Caco-2 (cell line): ENCODE data around the gene GLIS1. TPM values are rescaled to one million over a fixed set of nuclear protein-coding genes. Genes with fewer than 3 reads are reported as not detected.

Experiments
- BruUV-seq: library from RNA; stranded (reverse); fragments of 400-500 nt; replicated peaks from 2 replicates; lab custom pipeline; 2021; lab: Mats Ljungman, UMichigan
- CTCF ChIA-PET: fragments of 300-600 bp; sonication (Branson Sonifier 250); formaldehyde crosslinking; loops from one replicate; lab custom pipeline; 2022; ENCODE audit warnings: antibody characterized with exemption; lab: Charles Lee
- POLR2A ChIA-PET: fragments of 300-600 bp; sonication (Branson Sonifier 250); formaldehyde crosslinking; loops from one replicate; lab custom pipeline; 2022; ENCODE audit warnings: antibody characterized with exemption; lab: Charles Lee
- DNase-seq, 2 experiments: peaks; one replicate each; pipeline versions ENCODE4 v3.0.0 to v3.0.0-alpha.2; 2020 to 2022
- H3K27me3 ChIP-seq: replicated peaks from 2 replicates; pipeline ENCODE4 v1.6.0; 2011; ENCODE audit warnings: low read length; ENCODE audit not compliant: control insufficient read depth, insufficient read depth
- H3K36me3 ChIP-seq: 2 replicates; pipeline ENCODE4 v1.5.1; 2011; ENCODE audit warnings: low read length; ENCODE audit not compliant: control insufficient read depth, insufficient read depth
- H3K4me1 ChIP-seq: fragments of 250-450 bp; sonication (Bioruptor Pico); 2 replicates; pipeline ENCODE4 v1.5.1; 2020; ENCODE audit warnings: mild to moderate bottlenecking
- H3K4me3 ChIP-seq: 2 replicates; pipeline ENCODE4 v1.5.1; 2011; ENCODE audit warnings: low read depth, mild to moderate bottlenecking, control low read depth, low read length
- H3K9me3 ChIP-seq: fragments of 250-450 bp; sonication (Bioruptor Pico); 2 replicates; pipeline ENCODE4 v1.5.1; 2020; ENCODE audit warnings: mild to moderate bottlenecking, moderate library complexity
- H3K27ac Mint-ChIP-seq: one replicate; pipeline ENCODE4 v1.8.0; 2022; ENCODE audit warnings: mixed read lengths; ENCODE audit not compliant: unreplicated experiment
- H3K27me3 Mint-ChIP-seq: one replicate; pipeline ENCODE4 v1.8.0; 2022; ENCODE audit warnings: mixed read lengths; ENCODE audit not compliant: insufficient read depth, unreplicated experiment
- H3K36me3 Mint-ChIP-seq: one replicate; pipeline ENCODE4 v1.8.0; 2022; ENCODE audit warnings: mild to moderate bottlenecking, mixed read lengths; ENCODE audit not compliant: insufficient read depth, unreplicated experiment
- H3K4me1 Mint-ChIP-seq: one replicate; pipeline ENCODE4 v1.8.0; 2022; ENCODE audit warnings: low read depth, mixed read lengths; ENCODE audit not compliant: unreplicated experiment
- H3K4me3 Mint-ChIP-seq: one replicate; pipeline ENCODE4 v1.8.0; 2022; ENCODE audit warnings: mild to moderate bottlenecking, moderate library complexity, mixed read lengths; ENCODE audit not compliant: unreplicated experiment
- H3K9me3 Mint-ChIP-seq: one replicate; pipeline ENCODE4 v1.8.0; 2022; ENCODE audit warnings: mixed read lengths; ENCODE audit not compliant: unreplicated experiment
- intact Hi-C: fragments of 100-400 bp; cut with micrococcal nuclease; formaldehyde crosslinking; loops from one replicate; pipeline ENCODE4 v1.10.0; 2022; ENCODE audit not compliant: unreplicated experiment
- total RNA-seq: library from RNA; stranded (reverse); gene quantifications from 2 replicates; pipeline ENCODE4 v1.2.3, GENCODE V29; 2022
- TF ChIP-seq, protein P1 (sequence below), 2 experiments: fragments of 200-600 bp in 1 of 2; IDR thresholded peaks; 1 replicate in 1 of 2; 2 replicates in 1 of 2; pipeline versions ENCODE4 v1.5.1 to v1.8.0; 2011 to 2022; ENCODE audit warnings: antibody characterized with exemption in 1 of 2, control low read depth in 1 of 2, inconsistent platforms in 1 of 2, low read depth in 1 of 2, low read length in 1 of 2, mild to moderate bottlenecking in 1 of 2, moderate library complexity in 1 of 2; ENCODE audit not compliant: insufficient read depth in 1 of 2, severe bottlenecking in 1 of 2, unreplicated experiment in 1 of 2

GLIS1 gene
- total RNA-seq, 1 experiment from 2014 or later, result not detected

DNA sequence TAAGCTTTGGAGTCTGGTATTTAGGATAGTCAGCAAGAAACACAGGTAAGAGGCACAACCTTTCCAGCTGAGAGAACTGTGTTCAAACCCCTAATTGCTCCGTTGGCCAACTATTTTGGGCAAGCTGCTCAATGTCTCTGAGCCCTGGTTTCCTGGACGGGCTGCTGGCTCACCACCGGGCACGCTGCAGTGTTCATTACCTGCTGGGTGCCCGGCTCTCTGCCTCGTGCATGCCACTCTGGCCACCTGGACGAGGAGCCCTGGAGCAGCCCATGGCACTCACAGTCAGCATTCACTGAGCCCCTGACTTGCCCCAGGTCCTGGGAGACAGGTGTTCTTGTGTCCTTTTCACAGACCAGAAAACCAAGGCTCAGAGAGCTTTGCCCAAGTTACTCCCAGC is 228.7 kb downstream of the GLIS1 start:
- Mint-ChIP-seq H3K27ac (no peak overlapping the region), H3K4me1 (no peaks in the 10 kb centered on the region), H3K36me3 (no peaks in the 10 kb centered on the region), H3K4me3 (no peak overlapping the region), H3K9me3 (no peaks in the 10 kb centered on the region), H3K27me3 (no peaks in the 10 kb centered on the region)
- ChIA-PET CTCF (no interaction called here), POLR2A (no interaction called here)
- BruUV-seq, result no TSS peak
- intact Hi-C loops, result no loop called here
- no peaks in the 10 kb centered on the region for H3K4me1 ChIP-seq
- no peaks in the 10 kb centered on the region for H3K9me3 ChIP-seq
- TF ChIP-seq, protein P1, sequence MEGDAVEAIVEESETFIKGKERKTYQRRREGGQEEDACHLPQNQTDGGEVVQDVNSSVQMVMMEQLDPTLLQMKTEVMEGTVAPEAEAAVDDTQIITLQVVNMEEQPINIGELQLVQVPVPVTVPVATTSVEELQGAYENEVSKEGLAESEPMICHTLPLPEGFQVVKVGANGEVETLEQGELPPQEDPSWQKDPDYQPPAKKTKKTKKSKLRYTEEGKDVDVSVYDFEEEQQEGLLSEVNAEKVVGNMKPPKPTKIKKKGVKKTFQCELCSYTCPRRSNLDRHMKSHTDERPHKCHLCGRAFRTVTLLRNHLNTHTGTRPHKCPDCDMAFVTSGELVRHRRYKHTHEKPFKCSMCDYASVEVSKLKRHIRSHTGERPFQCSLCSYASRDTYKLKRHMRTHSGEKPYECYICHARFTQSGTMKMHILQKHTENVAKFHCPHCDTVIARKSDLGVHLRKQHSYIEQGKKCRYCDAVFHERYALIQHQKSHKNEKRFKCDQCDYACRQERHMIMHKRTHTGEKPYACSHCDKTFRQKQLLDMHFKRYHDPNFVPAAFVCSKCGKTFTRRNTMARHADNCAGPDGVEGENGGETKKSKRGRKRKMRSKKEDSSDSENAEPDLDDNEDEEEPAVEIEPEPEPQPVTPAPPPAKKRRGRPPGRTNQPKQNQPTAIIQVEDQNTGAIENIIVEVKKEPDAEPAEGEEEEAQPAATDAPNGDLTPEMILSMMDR (IDR thresholded peaks at IDR 0.05; ENCODE audit: insufficient read depth in 1 of 2, low read depth in 1 of 2, low read length in 1 of 2, severe bottlenecking in 1 of 2, unreplicated experiment in 1 of 2), result no peak
- H3K27me3 ChIP-seq, result no peaks in the 10 kb centered on the region
- H3K36me3 ChIP-seq, result no peaks in the 10 kb centered on the region
- H3K4me3 ChIP-seq, result no peak overlapping the region
- no peak for DNase-seq

DNA sequence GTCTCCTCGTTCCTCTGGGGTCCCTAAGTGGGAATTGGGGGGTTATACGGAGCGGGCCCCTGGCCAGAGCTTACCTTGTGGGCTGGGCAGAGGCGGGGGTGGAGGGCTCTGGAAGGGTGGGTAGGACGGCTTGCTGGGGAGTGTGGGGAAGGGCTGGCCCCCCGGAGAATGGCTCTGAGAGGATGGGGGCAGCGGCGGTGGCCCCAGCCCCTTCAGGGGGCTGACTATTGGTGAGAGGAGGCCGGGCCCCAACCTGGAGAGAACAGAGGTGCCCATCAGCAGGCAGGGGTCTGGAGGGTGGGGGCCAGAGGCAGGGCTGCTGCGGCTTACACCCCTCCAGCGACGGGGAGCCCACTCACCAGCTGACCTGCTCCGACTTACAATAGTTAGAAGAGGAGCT is 229.2 kb downstream of the GLIS1 start:
- no peaks in the 10 kb centered on the region for H3K9me3 ChIP-seq
- CTCF ChIA-PET, result no interaction called here

DNA sequence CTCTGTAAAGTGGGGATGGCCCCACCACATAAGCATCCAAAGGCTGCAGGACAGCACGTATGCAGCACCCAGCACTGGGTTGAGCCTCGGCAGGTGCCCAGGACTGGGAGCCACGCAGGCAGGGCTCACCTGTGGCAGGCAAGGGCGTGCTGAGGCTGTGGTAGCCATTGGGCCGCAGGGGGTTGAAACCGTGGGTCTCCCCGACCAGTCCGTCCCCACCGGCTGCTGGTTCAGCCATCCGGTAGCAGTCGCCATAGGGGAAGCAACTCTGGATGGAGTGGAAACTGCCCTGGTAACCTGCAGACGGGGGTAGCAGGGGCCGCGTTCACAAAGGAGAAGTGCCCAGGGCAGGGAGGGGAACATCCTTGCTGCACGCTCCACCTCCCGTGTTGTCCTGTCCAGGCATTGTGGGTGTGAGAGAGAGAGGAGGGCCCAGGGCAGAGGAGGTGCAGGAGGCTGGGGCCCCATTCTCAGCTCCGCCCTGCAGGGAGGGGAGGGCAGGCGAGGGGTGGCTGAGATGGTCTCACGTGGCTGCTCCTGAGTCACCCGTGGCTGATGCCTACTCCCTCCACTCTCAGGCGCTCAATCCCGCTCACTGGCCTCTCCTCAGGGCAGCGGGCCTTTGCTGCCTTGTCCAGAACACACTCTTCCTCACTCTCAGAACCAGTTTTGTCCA is 229.8 kb downstream of the GLIS1 start:
- DNase-seq, result no peak
- TF ChIP-seq, protein P1 (IDR thresholded peaks at IDR 0.05; ENCODE audit: insufficient read depth in 1 of 2, low read depth in 1 of 2, low read length in 1 of 2, severe bottlenecking in 1 of 2, unreplicated experiment in 1 of 2), result no peak
- Histone ChIP-seq H3K4me1 (no peaks in the 10 kb centered on the region), H3K4me3 (no peak overlapping the region), H3K9me3 (no peaks in the 10 kb centered on the region), H3K27me3 (no peaks in the 10 kb centered on the region), H3K36me3 (no peaks in the 10 kb centered on the region)
- Mint-ChIP-seq H3K27me3 (no peaks in the 10 kb centered on the region), H3K36me3 (no peaks in the 10 kb centered on the region), H3K27ac (no peak overlapping the region), H3K4me1 (no peaks in the 10 kb centered on the region), H3K4me3 (no peak overlapping the region), H3K9me3 (no peaks in the 10 kb centered on the region)
- ChIA-PET POLR2A (no interaction called here), CTCF (no interaction called here)
- BruUV-seq, result no TSS peak
- intact Hi-C loops, result no loop called here

More for the DNA sequence above, 229.2 kb downstream of the GLIS1 start:
- Histone ChIP-seq H3K4me1 (no peaks in the 10 kb centered on the region), H3K27me3 (no peaks in the 10 kb centered on the region), H3K36me3 (no peaks in the 10 kb centered on the region), H3K4me3 (no peak overlapping the region)
- Mint-ChIP-seq H3K36me3 (no peaks in the 10 kb centered on the region), H3K4me1 (no peaks in the 10 kb centered on the region), H3K9me3 (no peaks in the 10 kb centered on the region), H3K4me3 (no peak overlapping the region), H3K27me3 (no peaks in the 10 kb centered on the region), H3K27ac (no peak overlapping the region)
- TF ChIP-seq, protein P1 (IDR thresholded peaks at IDR 0.05; ENCODE audit: insufficient read depth in 1 of 2, low read depth in 1 of 2, low read length in 1 of 2, severe bottlenecking in 1 of 2, unreplicated experiment in 1 of 2), result no peak
- no peak for DNase-seq
- POLR2A ChIA-PET, result no interaction called here
- intact Hi-C loops, result no loop called here
- BruUV-seq, result no TSS peak
